ENCODE data around the gene LIFR. TPM values are rescaled to one million over a fixed set of nuclear protein-coding genes. Genes with fewer than 3 reads are reported as not detected.

Gene LIFR
- total RNA-seq, 1 experiment from 2014 or later: 10.6 TPM

DNA sequence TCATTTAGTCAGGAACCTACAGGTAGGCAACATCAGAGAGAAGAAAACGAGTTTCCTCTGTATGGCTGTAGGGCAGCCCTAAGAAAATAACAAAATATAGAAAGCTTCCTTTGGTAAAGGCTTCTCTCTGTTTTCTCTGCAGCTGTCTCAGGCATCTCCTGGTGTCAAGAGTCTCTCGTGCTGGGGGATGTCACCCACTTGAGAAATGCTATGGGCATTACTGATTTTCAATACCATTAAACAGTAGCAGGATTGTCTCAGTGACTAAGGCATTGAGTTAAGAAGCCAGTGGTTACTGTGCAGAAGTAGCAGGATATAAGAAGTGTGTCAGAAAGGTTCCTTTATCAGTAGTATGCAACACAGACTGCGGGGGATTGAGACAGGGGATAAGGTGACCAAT is 32.4 kb downstream of the LIFR start:
- no peaks in the 10 kb centered on the region for H4K20me1 ChIP-seq (ENCODE audit: insufficient read depth)
- H3K36me3 ChIP-seq (ENCODE audit: control insufficient read depth in 1 of 2, insufficient read depth in 2 of 2, low read length in 2 of 2): no peaks in the 10 kb centered on the region
- no peak overlapping the region for H3K9ac ChIP-seq (ENCODE audit: low read length)
- ATAC-seq (no peak), DNase-seq (ENCODE audit: low read depth, low spot score) (no peak)
- no peaks in the 10 kb centered on the region for H3K4me1 ChIP-seq (ENCODE audit: control insufficient read depth in 1 of 2, insufficient read depth in 2 of 2, low read length in 2 of 2)
- ChIA-PET RAD21 (ENCODE audit: low non-redundant PET in 1 of 2, low total read pairs in 2 of 2, uncharacterized antibody in 2 of 2, unreplicated experiment in 2 of 2) (no interaction called here), CTCF (interaction anchor here (4.2 kb wide), 1 partner anchor 9 kb away, joined by 10 read pairs; no protein-coding TSS in a partner anchor), POLR2A (no interaction called here)
- no peak overlapping the region for H3K4me3 ChIP-seq (replicated peaks in 1 of 2; ENCODE audit: low read depth in 1 of 2, low read length in 2 of 2)
- intact Hi-C loops (cut with micrococcal nuclease): no loop called here
- TF ChIP-seq SP1 (IDR thresholded peaks at IDR 0.05; ENCODE audit: low read depth) (no peak), YY1 (IDR thresholded peaks at IDR 0.05; ENCODE audit: extremely low read depth, insufficient replicate concordance, low read depth, low read length) (no peak), CBX3 (IDR thresholded peaks at IDR 0.05; ENCODE audit: low read depth) (no peak), FOSL1 (IDR thresholded peaks at IDR 0.05; ENCODE audit: low read depth) (no peak), ZNF274 (IDR thresholded peaks at IDR 0.05; ENCODE audit: low read depth, low read length) (no peak), SRF (IDR thresholded peaks at IDR 0.05; ENCODE audit: low read depth) (no peak), TCF7L2 (IDR thresholded peaks at IDR 0.05; ENCODE audit: borderline replicate concordance, extremely low read depth, insufficient read depth, insufficient read length) (no peak)
- H3K4me2 ChIP-seq (ENCODE audit: low read length): no peak overlapping the region
- no peaks in the 10 kb centered on the region for H3K79me2 ChIP-seq (ENCODE audit: insufficient read depth, low read length)
- no peaks in the 10 kb centered on the region for H3K27me3 ChIP-seq (ENCODE audit: insufficient read depth, low read length)
- no peaks in the 10 kb centered on the region for H3K9me2 ChIP-seq (ENCODE audit: insufficient read depth)
- H3K9me3 ChIP-seq (ENCODE audit: control insufficient read depth in 1 of 2, insufficient read depth in 1 of 2, low read depth in 1 of 2, low read length in 2 of 2): no peaks in the 10 kb centered on the region
- BruUV-seq (replicated peaks): no TSS peak
- H2AFZ ChIP-seq (ENCODE audit: low read depth, low read length, poor library complexity, severe bottlenecking): no peak overlapping the region
- H3K27ac ChIP-seq (ENCODE audit: low read depth, low read length): no peak overlapping the region

DNA sequence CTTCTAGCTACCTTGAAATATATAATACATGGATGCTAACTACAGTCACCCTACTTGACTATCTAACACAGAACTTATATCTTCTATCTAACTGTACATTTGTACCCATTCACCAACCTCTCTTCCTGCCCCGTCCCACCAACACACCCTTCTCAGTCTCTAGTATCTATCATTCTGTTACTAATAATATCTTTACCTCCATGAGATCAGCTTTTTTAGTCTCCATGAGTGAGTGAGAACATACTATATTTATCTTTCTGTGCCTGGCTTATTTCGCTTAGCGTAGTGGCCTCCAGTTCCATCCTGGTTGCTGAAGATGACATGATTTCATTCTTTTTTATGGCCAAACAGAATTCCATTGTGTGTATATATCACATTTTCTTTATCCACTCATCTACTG is 37.0 kb downstream of the LIFR start:
- no peak overlapping the region for H3K4me3 ChIP-seq (replicated peaks in 1 of 2; ENCODE audit: low read depth in 1 of 2, low read length in 2 of 2)
- intact Hi-C loops (cut with micrococcal nuclease): no loop called here
- H3K27me3 ChIP-seq (ENCODE audit: insufficient read depth, low read length): no peaks in the 10 kb centered on the region
- no peaks in the 10 kb centered on the region for H3K36me3 ChIP-seq (ENCODE audit: control insufficient read depth in 1 of 2, insufficient read depth in 2 of 2, low read length in 2 of 2)
- H3K9ac ChIP-seq (ENCODE audit: low read length): no peak overlapping the region
- H3K9me3 ChIP-seq (ENCODE audit: control insufficient read depth in 1 of 2, insufficient read depth in 1 of 2, low read depth in 1 of 2, low read length in 2 of 2): no peaks in the 10 kb centered on the region
- ChIA-PET POLR2A (no interaction called here), RAD21 (ENCODE audit: low non-redundant PET in 1 of 2, low total read pairs in 2 of 2, uncharacterized antibody in 2 of 2, unreplicated experiment in 2 of 2) (no interaction called here), CTCF (no interaction called here)
- TF ChIP-seq CBX3 (IDR thresholded peaks at IDR 0.05; ENCODE audit: low read depth) (no peak), CEBPB (IDR thresholded peaks at IDR 0.05; ENCODE audit: low read depth) (no peak), POLR2AphosphoS5 (IDR thresholded peaks at IDR 0.05; ENCODE audit: low read depth, low read length) (no peak)
- TF ChIP-seq, protein P1, sequence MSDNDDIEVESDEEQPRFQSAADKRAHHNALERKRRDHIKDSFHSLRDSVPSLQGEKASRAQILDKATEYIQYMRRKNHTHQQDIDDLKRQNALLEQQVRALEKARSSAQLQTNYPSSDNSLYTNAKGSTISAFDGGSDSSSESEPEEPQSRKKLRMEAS (IDR thresholded peaks at IDR 0.05): no peak
- TF ChIP-seq, protein P2, sequence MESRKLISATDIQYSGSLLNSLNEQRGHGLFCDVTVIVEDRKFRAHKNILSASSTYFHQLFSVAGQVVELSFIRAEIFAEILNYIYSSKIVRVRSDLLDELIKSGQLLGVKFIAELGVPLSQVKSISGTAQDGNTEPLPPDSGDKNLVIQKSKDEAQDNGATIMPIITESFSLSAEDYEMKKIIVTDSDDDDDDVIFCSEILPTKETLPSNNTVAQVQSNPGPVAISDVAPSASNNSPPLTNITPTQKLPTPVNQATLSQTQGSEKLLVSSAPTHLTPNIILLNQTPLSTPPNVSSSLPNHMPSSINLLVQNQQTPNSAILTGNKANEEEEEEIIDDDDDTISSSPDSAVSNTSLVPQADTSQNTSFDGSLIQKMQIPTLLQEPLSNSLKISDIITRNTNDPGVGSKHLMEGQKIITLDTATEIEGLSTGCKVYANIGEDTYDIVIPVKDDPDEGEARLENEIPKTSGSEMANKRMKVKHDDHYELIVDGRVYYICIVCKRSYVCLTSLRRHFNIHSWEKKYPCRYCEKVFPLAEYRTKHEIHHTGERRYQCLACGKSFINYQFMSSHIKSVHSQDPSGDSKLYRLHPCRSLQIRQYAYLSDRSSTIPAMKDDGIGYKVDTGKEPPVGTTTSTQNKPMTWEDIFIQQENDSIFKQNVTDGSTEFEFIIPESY (IDR thresholded peaks at IDR 0.05; ENCODE audit: extremely low read depth, insufficient replicate concordance, low read length): no peak
- TF ChIP-seq, protein P3, sequence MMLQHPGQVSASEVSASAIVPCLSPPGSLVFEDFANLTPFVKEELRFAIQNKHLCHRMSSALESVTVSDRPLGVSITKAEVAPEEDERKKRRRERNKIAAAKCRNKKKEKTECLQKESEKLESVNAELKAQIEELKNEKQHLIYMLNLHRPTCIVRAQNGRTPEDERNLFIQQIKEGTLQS (IDR thresholded peaks at IDR 0.05): no peak
- BruUV-seq (replicated peaks): no TSS peak
- no peaks in the 10 kb centered on the region for H3K4me1 ChIP-seq (ENCODE audit: control insufficient read depth in 1 of 2, insufficient read depth in 2 of 2, low read length in 2 of 2)
- no peaks in the 10 kb centered on the region for H3K9me2 ChIP-seq (ENCODE audit: insufficient read depth)
- no peak for ATAC-seq
- DNase-seq (ENCODE audit: low read depth, low spot score): no peak
- H3K4me2 ChIP-seq (ENCODE audit: low read length): no peak overlapping the region
- no peak overlapping the region for H2AFZ ChIP-seq (ENCODE audit: low read depth, low read length, poor library complexity, severe bottlenecking)
- no peaks in the 10 kb centered on the region for H4K20me1 ChIP-seq (ENCODE audit: insufficient read depth)
- no peaks in the 10 kb centered on the region for H3K79me2 ChIP-seq (ENCODE audit: insufficient read depth, low read length)
- no peak overlapping the region for H3K27ac ChIP-seq (ENCODE audit: low read depth, low read length)

Measured in HCT116 (cell line).